ENCODE data around the gene GATA3.
"Not testable (repeated sequence)": the region's sequence is repeated elsewhere in the genome, so short reads cannot be mapped to it uniquely, and the experiment has no call there.

GATA3 gene

DNA sequence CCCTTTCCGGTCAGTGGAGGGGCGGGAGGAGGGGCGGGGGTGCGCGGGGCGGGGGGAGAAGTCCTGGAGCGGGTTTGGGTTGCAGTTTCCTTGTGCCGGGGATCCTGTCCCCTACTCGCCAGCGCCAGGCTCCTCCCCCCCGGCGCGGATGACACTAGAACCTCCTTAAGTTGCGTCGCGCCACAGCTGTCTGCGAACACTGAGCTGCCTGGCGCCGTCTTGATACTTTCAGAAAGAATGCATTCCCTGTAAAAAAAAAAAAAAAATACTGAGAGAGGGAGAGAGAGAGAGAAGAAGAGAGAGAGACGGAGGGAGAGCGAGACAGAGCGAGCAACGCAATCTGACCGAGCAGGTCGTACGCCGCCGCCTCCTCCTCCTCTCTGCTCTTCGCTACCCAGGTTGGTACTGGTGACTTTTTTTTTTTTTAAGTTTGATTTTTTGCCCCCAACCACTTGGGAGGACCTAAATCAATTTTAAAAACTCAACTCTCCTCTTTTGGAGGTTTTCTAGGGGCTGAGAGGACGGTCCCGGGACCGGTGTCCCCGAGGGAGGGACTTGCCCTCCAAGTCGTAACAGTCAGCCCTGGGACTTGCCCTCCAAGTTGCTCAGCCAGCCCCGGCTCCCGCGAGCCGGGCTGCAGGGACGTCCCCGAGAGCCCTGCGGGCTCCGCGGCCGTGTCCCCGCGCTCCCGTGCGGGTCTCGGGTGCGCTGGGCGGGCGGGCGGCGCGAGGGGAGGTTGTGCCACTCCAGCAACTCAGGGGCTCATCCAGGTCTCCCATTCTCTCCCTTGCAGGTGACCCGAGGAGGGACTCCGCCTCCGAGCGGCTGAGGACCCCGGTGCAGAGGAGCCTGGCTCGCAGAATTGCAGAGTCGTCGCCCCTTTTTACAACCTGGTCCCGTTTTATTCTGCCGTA, at the start of gene GATA3:
GATA3 (plus strand) TSS at position 195 of the 914 bp plus-strand sequence. CDS start 968 bp downstream, outside the sequence.
- DNase-seq = peak; percentile 82 to 86

GRCh38 chr10:8006274-8006999, 48.1 kb upstream of the GATA3 start:
- DNase-seq = no peak

DNA sequence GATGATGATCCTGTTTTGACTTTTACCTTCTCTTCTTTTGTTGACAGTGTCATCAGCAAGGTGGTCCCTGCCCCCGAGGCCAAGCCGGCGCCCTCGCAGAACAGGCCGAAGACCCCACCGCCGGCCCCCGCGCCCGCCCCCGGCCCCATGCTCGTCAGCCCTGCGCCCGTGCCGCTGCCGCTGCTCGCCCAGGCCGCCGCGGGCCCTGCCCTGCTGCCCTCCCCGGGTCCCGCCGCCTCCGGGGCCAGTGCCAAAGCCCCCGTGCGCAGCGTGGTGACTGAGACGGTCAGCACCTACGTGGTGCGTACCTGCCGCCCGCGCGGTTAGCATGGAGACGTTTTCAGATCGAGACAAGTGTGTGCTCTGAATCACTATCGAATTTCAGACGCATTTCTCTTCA, 45.5 kb upstream of the GATA3 start:
- DNase-seq = no peak

GRCh38 chr10:8013006-8013405, 41.5 kb upstream of the GATA3 start:
- DNase-seq = no peak

- no peak for DNase-seq
Observed at GRCh38 chr10:8013619-8014018, 40.9 kb upstream of the GATA3 start.

DNA sequence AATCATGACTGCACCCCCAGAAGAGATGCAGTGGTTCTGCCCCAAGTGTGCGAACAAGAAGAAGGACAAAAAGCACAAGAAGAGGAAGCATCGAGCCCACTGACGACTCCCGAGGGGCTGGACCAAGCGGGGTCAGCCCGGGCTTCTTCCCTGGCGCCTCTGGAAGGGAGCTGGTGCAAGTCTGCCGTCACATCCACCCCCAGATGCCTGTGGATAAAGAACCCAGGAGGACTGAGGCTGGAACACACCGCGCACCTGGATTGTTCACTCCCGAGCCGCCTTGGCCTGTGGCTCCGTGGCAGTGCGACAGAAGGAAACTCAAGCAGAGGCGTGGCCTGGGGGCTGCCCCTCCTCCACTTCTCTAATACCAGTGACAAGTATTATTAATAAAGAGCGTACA, 39.8 kb upstream of the GATA3 start:
- DNase-seq = no peak

DNA sequence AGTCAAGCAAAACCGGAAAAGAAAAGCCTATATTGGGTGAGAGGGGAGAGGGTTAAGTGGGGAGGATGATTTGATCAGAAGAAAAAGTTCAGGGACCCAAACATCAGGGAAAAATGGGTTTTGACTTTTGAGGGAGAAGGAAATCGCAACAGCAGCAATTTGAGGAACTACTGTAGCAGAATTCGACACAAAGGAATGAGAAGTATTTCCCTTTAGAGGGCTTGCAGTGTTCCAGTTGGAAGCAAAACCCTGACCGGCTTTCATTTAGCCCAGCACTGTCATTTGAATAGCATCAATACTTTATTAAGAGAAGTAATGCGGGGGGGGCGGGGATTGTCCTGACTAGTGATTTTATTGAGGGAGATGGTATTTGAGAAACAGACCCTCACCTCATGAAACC, 37.2 kb upstream of the GATA3 start:
- no peak for DNase-seq

GRCh38 chr10:8023321-8023720, 31.2 kb upstream of the GATA3 start:
- no peak for DNase-seq

DNA sequence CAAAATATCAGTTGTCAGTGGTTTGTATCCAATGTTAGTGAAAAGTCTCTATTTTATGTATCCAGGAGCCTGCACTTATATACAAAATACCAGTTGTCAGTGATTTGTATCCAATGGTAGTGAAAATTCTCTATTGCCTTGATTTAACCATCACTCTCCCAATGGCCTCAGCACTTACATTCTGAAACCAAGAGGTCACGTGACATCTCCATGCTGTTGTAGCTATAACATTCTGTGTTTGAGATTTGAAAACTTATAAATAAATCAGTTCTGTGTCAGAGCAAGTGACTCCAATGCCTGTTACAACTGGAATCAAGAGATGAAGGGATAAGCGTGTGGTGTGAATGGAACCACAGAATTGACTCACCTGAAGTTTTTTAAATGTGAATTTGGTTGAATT, 30.6 kb upstream of the GATA3 start:
- DNase-seq = no peak

DNA sequence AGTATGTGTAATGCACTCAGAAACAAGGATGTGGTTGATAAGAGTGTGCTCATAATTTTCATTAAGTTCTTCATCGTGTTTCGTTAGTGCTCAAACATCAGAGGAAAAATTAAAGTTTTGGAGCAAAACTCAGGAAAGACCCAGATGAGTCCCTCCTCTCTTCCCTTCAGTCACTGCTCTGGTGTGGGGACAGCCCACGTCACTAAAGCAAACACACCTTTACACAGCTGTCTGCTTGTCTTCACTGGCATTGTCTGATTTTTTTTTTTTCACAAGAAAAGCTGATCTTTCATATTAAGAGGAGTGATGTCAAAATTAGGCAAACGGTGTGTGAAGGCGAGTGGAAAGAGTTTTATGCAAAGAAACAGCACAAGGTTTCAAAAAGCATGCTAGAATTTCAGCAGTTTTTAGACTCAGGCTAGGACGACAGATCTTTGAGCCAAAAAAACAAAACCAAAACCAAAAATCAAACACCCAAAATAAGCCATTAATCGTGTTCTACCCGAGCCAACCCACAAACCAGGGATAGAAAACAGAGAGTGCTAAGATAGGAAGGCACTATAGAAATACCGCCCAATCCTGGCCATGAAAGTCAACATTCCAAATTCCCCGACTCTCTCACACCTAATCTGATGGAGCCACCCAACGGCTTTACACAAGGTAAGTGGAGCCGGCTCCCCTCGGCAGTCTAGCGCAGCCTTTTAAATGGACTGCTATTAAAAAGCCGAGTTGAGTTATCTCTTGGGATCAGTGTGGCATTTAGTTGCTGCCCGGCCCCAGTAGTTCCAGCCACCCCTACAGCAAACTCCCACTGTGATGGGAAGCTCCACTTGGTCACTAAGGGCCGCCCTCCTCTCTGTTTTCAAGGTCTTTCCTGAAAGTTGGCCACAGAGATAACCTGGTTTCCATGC, 27.9 kb upstream of the GATA3 start:
- no peak for DNase-seq

DNA sequence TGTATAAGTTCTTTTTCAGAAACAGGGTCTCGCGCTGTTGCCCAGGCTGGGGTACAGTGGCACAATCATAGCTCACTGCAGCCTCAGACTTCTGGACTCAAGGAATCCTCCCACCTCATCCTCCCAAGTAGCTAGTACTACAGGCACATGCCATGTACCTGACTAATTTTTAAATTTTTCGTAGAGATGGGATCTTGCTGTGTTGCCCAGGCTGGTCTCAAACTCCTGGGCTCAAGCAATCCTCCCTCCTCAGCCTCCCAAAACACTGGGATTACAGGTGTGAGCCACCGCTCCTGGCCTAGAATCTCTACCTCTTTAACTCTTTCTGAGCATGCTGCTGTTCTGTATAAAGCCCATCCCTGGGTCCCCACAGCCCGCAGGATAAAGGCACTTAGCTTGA, 23.3 kb upstream of the GATA3 start:
- DNase-seq = not testable (repeated sequence)

DNA sequence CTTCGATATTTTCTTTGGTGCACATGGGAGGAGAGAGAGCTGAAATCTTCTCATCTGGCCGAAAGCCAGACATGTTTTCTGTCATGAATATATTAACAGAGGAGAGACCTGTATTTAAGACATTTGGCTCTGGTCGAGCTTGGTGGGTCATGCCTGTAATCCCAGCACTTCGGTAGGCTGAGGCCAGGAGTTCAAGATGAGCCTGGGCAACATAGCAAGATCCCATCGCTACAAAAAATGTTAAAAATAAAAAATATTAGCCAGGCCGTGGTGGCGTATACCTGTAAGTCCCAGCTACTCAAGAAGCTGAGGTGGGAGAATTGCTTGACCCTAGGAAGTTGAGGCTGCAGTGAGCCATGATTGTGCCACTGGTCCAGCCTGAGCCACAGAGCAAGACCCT, 21.9 kb upstream of the GATA3 start:
- no peak for DNase-seq

DNA sequence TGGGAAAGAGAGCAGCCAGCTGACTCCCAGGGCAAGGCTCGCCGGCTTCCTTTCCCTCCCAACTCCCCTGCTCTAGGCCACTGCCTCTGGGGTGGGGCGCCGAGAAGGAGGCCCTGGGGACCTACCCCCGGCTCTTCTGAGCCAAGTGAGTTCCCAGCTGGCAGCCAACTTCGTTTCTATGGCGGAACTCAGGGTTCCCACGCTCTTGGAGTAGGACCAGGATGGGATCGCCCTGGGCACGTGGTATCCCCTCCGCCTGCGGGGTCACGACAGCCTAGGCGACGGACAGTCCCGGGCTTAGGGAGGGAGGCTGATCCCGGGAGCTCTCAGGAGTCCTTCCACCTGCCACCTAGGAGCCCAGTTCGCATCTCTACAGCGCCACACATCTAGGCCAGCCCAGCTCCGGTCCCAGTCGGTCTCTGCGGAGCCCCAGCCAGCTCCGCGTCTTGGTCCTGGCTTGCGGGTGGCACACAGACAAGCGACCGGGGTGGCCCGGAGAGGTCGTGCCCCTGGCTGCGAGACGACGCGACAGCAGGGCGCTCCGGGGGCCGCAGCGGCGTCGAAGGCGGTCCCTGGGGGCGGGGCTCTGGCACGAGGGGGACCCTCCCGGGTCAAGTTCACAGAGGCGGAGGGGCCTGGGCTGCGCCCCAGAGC, 20.5 kb upstream of the GATA3 start:
- DNase-seq = no peak

DNA sequence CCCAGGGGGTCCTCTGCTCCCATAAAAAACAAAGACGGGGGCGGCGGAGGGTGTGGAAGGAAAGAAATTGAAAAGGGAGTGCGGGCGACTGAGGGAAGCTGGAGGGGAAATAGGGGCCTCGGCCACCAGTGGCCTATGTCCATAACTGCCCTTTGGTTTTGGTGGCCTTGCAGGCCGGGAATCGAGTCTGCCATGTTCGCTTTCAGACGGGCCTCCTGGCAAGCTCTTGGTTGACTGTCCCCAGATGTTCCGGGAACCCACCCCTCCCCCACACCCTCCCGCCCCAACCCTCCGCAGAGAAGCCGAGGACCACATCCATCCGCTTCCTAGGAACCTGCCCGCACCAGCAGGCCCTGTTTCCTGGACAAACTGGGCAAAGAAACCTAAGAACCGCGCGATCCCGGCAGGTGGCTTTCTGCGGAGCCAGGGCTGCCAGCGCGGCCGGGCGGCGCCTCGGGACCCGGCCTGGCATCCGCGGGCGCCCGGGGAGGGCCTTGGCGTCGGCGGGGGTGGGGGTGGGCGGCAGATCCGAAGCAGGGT, 20.0 kb upstream of the GATA3 start:
- DNase-seq = peak in 1 of 2 donors; percentile 5

- peak in 1 of 2 donors; percentile 8 for DNase-seq
Observed at GRCh38 chr10:8035006-8035640, 19.4 kb upstream of the GATA3 start.

GRCh38 chr10:8035641-8036470, 18.6 kb upstream of the GATA3 start:
- no peak for DNase-seq

- DNase-seq = no peak
Observed at GRCh38 chr10:8036506-8037198, 17.8 kb upstream of the GATA3 start.

DNA sequence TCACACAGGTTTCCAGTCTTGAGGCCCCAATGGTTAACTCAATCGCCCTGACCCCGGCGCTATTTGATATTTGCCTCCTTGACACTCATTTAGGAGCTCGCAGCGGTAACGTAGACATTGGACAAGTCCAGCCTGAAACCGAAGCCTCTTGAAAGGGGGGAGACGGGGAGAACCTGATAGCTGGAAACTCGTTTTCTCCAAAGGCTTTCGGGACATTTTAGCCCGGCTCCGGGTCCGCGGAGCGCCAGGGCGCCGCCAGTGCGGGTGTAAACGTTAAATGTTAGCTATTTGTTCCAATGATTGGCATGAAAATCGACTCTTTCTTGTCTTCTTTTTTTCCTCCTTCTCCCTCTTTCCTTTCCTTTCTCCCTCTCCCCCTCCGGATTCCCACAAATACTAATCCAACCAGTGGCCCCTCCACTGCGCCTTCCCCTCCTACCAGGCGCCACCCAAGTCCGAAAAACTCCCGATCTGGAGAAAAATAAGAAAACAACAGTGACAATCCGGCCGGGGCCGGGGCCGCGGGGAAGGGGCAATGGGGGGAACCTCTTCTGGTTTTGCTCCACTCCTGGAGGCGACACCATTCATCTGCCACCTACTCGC, 17.2 kb upstream of the GATA3 start:
- DNase-seq = peak in 1 of 2 donors; percentile 12
